Activated CD8-positive, alpha-beta T cell treated with anti-CD3 and anti-CD28 coated beads, Interleukin-2, amount 10 ng/mL, durations not matched to agents 7 days and 5 days (primary cell): ENCODE data around the gene FYTTD1. TPM values are rescaled to one million over a fixed set of nuclear protein-coding genes. Genes with fewer than 3 reads are reported as not detected.

Experiments
- ATAC-seq: fragments of 150-1000 bp; cut with Tn5 transposase; one replicate; pipeline ENCODE4 v1.10.0; 2021; ENCODE audit warnings: moderate library complexity
- CTCF ChIA-PET: fragments of 350-600 bp; sonication (Branson Sonifier 250); formaldehyde crosslinking; loops from one replicate; lab custom pipeline; 2021; ENCODE audit warnings: antibody characterized with exemption; lab: Charles Lee
- POLR2A ChIA-PET: fragments of 350-600 bp; sonication (Branson Sonifier 250); formaldehyde crosslinking; loops from one replicate; lab custom pipeline; 2021; ENCODE audit warnings: antibody characterized with exemption; lab: Charles Lee
- DNase-seq: peaks from one replicate; pipeline ENCODE4 v3.0.0-alpha.2; 2020
- H3K27ac Mint-ChIP-seq: one replicate; pipeline ENCODE4 v1.8.0; 2021; ENCODE audit warnings: mild to moderate bottlenecking, mixed read lengths
- H3K27me3 Mint-ChIP-seq: one replicate; pipeline ENCODE4 v1.8.0; 2021; ENCODE audit warnings: low read depth, mixed read lengths
- H3K36me3 Mint-ChIP-seq: one replicate; pipeline ENCODE4 v1.8.0; 2021; ENCODE audit warnings: low read depth, mixed read lengths
- H3K4me1 Mint-ChIP-seq: one replicate; pipeline ENCODE4 v1.8.0; 2021; ENCODE audit warnings: low read depth, mixed read lengths
- H3K4me3 Mint-ChIP-seq: one replicate; pipeline ENCODE4 v1.8.0; 2021; ENCODE audit warnings: mild to moderate bottlenecking, mixed read lengths
- H3K9me3 Mint-ChIP-seq: one replicate; pipeline ENCODE4 v1.8.0; 2022; ENCODE audit warnings: mixed read lengths; ENCODE audit not compliant: insufficient read depth
- total RNA-seq, 2 experiments: library from RNA; stranded (reverse); gene quantifications; one replicate each; pipeline ENCODE4 v1.2.3, GENCODE V29; 2021

Gene FYTTD1
- total RNA-seq, 2 experiments from 2014 or later: 38.4 to 41.8 TPM

DNA sequence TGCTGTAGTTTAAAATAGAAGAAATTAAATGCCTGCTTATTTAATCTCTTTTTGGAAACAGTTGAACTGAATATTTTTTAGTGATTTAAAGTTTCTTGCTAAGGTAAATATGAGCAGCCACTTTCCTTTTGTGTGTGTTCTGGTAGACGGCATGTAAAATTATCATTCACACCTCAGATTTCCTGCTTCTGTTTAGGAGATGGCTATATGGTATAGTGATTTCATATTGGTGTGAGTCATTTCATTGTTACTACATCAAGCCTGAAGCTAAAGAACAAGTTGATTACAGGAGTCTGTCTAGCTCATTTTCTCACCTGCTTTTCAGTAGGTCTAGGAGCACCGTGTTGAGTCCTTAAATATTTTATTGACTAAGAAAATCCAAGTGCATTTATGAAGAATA is 43.6 kb downstream of the FYTTD1 start:
- no peak for DNase-seq
- H3K9me3 Mint-ChIP-seq: no peaks in the 10 kb centered on the region
- no peaks in the 10 kb centered on the region for H3K27me3 Mint-ChIP-seq
- peak overlapping the region; percentile 64 for H3K27ac Mint-ChIP-seq
- H3K4me1 Mint-ChIP-seq: peaks cover 54% of the 10 kb centered on the region
- ChIA-PET CTCF (interaction anchor here (0.9 to 3.0 kb wide), 2 partner anchors 10 to 55 kb away, joined by 3 to 11 read pairs; no protein-coding TSS in a partner anchor), POLR2A (no interaction called here)
- peaks cover 13% of the 10 kb centered on the region for H3K36me3 Mint-ChIP-seq
- peak; percentile 24 for ATAC-seq
- peak overlapping the region; percentile 60 for H3K4me3 Mint-ChIP-seq

GRCh38 chr3:197794115-197794514 is 44.4 kb downstream of the FYTTD1 start:
- POLR2A ChIA-PET: no interaction called here
- H3K27ac Mint-ChIP-seq: no peak overlapping the region
- no peaks in the 10 kb centered on the region for H3K9me3 Mint-ChIP-seq
- H3K4me3 Mint-ChIP-seq: no peak overlapping the region
- peaks cover 13% of the 10 kb centered on the region for H3K36me3 Mint-ChIP-seq
- CTCF ChIA-PET: interaction anchor here (0.9 to 3.0 kb wide), 3 partner anchors 9 to 56 kb away, joined by 3 to 11 read pairs (median 3); no protein-coding TSS in a partner anchor
- no peak for DNase-seq
- ATAC-seq: no peak
- H3K27me3 Mint-ChIP-seq: no peaks in the 10 kb centered on the region
- peaks cover 59% of the 10 kb centered on the region for H3K4me1 Mint-ChIP-seq

GRCh38 chr3:197795200-197795599 is 45.5 kb downstream of the FYTTD1 start:
- peaks cover 15% of the 10 kb centered on the region for H3K36me3 Mint-ChIP-seq
- no peaks in the 10 kb centered on the region for H3K9me3 Mint-ChIP-seq
- DNase-seq: no peak
- no peak for ATAC-seq
- H3K4me3 Mint-ChIP-seq: no peak overlapping the region
- ChIA-PET POLR2A (no interaction called here), CTCF (interaction anchor here (1.0 to 3.0 kb wide), 3 partner anchors 8 to 110 kb away, joined by 3 to 11 read pairs (median 3); no protein-coding TSS in a partner anchor)
- H3K27ac Mint-ChIP-seq: peak overlapping the region; percentile 11
- peaks cover 55% of the 10 kb centered on the region for H3K4me1 Mint-ChIP-seq
- no peaks in the 10 kb centered on the region for H3K27me3 Mint-ChIP-seq

DNA sequence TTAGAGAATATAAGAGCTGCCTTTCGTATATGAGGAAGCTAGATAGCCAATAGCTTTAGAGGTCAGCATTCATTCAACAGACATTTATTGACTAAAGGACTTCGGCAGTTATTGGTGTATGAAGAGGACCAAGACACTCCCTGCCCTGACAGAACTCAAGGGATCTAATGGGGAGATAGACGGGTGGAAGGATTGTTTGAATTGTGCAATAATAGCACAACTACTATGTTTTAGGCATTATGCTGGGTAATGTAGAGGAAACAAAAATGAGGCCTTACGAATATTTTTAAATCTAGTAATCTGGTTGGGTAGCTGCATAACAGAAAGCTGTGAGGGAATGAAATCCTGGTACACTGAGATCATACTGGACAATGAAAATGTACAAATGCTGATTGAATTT is 46.4 kb downstream of the FYTTD1 start:
- POLR2A ChIA-PET: interaction anchor here (1.1 kb wide), 1 partner anchor 154 kb away, joined by 3 read pairs; no protein-coding TSS in a partner anchor
- Mint-ChIP-seq H3K9me3 (no peaks in the 10 kb centered on the region), H3K4me3 (no peak overlapping the region), H3K36me3 (peaks cover 17% of the 10 kb centered on the region), H3K27ac (no peak overlapping the region), H3K4me1 (peaks cover 60% of the 10 kb centered on the region), H3K27me3 (no peaks in the 10 kb centered on the region)
- no peak for DNase-seq
- CTCF ChIA-PET: interaction anchor here (0.6 to 1.6 kb wide), 7 partner anchors 21 to 284 kb away, joined by 3 to 5 read pairs (median 3); no protein-coding TSS in a partner anchor
- no peak for ATAC-seq

- Mint-ChIP-seq H3K9me3 (no peaks in the 10 kb centered on the region), H3K27ac (no peak overlapping the region), H3K4me3 (no peak overlapping the region), H3K4me1 (peaks cover 69% of the 10 kb centered on the region), H3K27me3 (no peaks in the 10 kb centered on the region), H3K36me3 (peaks cover 10% of the 10 kb centered on the region)
- no peak for ATAC-seq
- ChIA-PET CTCF (interaction anchor here (0.8 kb wide), 1 partner anchor 12 kb away, joined by 3 read pairs; no protein-coding TSS in a partner anchor), POLR2A (no interaction called here)
- no peak for DNase-seq
Measured at GRCh38 chr3:197798863-197799262, 49.2 kb downstream of the FYTTD1 start.

- ATAC-seq (no peak), DNase-seq (no peak)
- ChIA-PET POLR2A (interaction anchor here (1.1 to 1.7 kb wide), 3 partner anchors 8 to 149 kb away, joined by 3 to 9 read pairs (median 4); partner anchors contain the start of gene LRCH3), CTCF (interaction anchor here (1.1 to 1.6 kb wide), 4 partner anchors 9 to 64 kb away, joined by 3 to 7 read pairs (median 5); partner anchors contain the start of genes FYTTD1, LRCH3 and RUBCN)
- Mint-ChIP-seq H3K36me3 (peaks cover 6% of the 10 kb centered on the region), H3K27me3 (no peaks in the 10 kb centered on the region), H3K4me1 (peaks cover 56% of the 10 kb centered on the region), H3K9me3 (no peaks in the 10 kb centered on the region), H3K4me3 (no peak overlapping the region), H3K27ac (no peak overlapping the region)
Measured at GRCh38 chr3:197800379-197800778, 50.7 kb downstream of the FYTTD1 start.

DNA sequence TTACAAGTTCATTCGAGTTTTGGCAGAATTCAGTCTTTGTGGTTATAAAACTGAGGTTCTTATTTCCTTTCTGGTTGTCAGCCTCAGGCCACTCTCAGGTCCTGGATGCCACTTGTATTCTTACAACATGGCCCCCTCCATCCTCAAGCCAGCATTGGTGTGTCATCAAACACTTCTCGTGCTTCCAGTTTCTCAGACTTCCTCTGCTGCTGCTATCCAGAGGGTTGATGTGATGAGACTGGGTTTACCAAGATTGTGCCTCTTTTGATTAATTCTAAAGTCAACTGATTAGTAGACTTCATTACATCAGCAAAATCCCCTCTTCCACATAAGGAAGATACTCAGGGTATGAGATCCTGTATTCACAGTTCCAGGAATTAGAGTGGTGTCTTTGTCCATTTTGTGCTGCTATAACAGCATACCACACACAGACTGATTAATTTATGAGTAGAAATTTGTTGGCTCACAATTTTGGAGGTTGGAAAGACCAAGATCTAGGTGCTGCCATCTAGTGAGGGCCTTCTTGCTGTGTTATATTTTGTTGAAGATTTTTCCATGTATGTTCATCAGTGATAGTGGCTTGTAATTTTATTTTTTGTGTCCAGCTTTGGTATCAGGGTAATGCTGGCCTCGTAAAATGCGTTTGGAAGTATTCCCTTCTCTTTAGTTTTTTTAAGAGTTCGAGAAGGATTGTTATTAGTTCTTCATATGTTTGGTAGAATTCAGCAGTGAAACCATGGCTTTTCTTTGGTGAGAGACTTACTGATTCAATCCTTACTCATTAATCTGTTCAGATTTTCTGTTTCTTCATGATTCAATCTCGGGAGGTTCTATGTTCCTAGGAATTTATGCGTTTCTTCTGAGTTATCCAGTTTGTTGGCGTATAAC is 52.5 kb downstream of the FYTTD1 start:
- no peaks in the 10 kb centered on the region for H3K9me3 Mint-ChIP-seq
- peaks cover 8% of the 10 kb centered on the region for H3K36me3 Mint-ChIP-seq
- H3K4me3 Mint-ChIP-seq: peak overlapping the region; percentile 37
- ATAC-seq (peak; percentile 77), DNase-seq (peak; percentile 62)
- ChIA-PET CTCF (interaction anchor here (0.7 to 2.6 kb wide), 11 partner anchors 9 to 203 kb away, joined by 3 to 11 read pairs (median 4); partner anchors contain the start of genes LRCH3 and RUBCN), POLR2A (interaction anchor here (1.0 to 1.7 kb wide), 2 partner anchors 10 to 90 kb away, joined by 3 to 9 read pairs; no protein-coding TSS in a partner anchor)
- peaks cover 45% of the 10 kb centered on the region for H3K4me1 Mint-ChIP-seq
- no peaks in the 10 kb centered on the region for H3K27me3 Mint-ChIP-seq
- peak overlapping the region; percentile 78 for H3K27ac Mint-ChIP-seq

- peaks cover 43% of the 10 kb centered on the region for H3K4me1 Mint-ChIP-seq
- H3K27ac Mint-ChIP-seq: no peak overlapping the region
- ATAC-seq: no peak
- ChIA-PET POLR2A (no interaction called here), CTCF (interaction anchor here (1.3 to 2.6 kb wide), 3 partner anchors 9 to 52 kb away, joined by 4 to 11 read pairs (median 5); no protein-coding TSS in a partner anchor)
- H3K27me3 Mint-ChIP-seq: no peaks in the 10 kb centered on the region
- H3K36me3 Mint-ChIP-seq: peaks cover 12% of the 10 kb centered on the region
- no peaks in the 10 kb centered on the region for H3K9me3 Mint-ChIP-seq
- H3K4me3 Mint-ChIP-seq: no peak overlapping the region
- no peak for DNase-seq
Measured at GRCh38 chr3:197802779-197803459, 53.2 kb downstream of the FYTTD1 start.

- peaks cover 46% of the 10 kb centered on the region for H3K4me1 Mint-ChIP-seq
- DNase-seq (no peak), ATAC-seq (no peak)
- H3K27me3 Mint-ChIP-seq: no peaks in the 10 kb centered on the region
- peaks cover 13% of the 10 kb centered on the region for H3K36me3 Mint-ChIP-seq
- ChIA-PET POLR2A (no interaction called here), CTCF (interaction anchor here (2.6 kb wide), 1 partner anchor 11 kb away, joined by 11 read pairs; no protein-coding TSS in a partner anchor)
- no peak overlapping the region for H3K27ac Mint-ChIP-seq
- H3K4me3 Mint-ChIP-seq: no peak overlapping the region
- no peaks in the 10 kb centered on the region for H3K9me3 Mint-ChIP-seq
Measured at GRCh38 chr3:197804511-197804910, 54.8 kb downstream of the FYTTD1 start.

DNA sequence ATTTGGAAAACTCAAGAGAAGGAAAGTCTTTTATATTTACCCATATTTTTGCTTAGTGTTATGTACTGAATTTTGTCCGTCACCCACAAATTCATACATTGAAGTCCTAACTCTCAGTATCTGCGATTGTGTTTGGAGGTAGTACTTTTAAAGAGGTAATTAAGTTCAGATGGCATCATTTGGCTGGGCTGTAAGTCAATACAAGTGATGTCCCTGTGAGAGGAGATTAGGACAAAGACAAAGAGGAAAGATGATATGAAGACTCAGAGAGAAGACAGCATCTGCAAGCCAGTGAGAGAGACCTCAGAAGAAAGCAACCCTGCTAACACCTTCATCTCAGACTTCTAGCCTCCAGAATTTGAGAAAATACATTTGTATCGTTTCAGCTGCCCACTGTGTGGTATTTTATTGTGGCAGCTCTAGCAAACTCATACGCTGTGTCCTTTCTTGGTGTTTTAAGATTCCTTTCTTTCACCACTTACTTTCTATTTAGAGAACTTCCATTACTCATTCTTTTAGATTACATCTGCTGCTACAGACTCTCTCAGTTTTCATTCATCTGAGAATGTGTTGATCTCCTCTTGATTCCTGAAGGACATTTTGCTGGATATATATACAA is 58.4 kb downstream of the FYTTD1 start:
- no peaks in the 10 kb centered on the region for H3K9me3 Mint-ChIP-seq
- ATAC-seq: no peak
- no peak overlapping the region for H3K4me3 Mint-ChIP-seq
- H3K4me1 Mint-ChIP-seq: peaks cover 22% of the 10 kb centered on the region
- H3K27ac Mint-ChIP-seq: no peak overlapping the region
- ChIA-PET POLR2A (no interaction called here), CTCF (interaction anchor here (1.2 kb wide), 1 partner anchor 22 kb away, joined by 3 read pairs; no protein-coding TSS in a partner anchor)
- peaks cover 12% of the 10 kb centered on the region for H3K36me3 Mint-ChIP-seq
- no peak for DNase-seq
- H3K27me3 Mint-ChIP-seq: no peaks in the 10 kb centered on the region
